ENCODE measurements around the gene OR51F1.

Gene OR51F1

GRCh38 chr11:4769838-4770237, at the start of gene OR51F1:
Gene OR51F1 (minus strand): TSS chr11:4769938. CDS start chr11:4769938, 0 bp downstream.
- Histone ChIP-seq H3K9ac (ENCODE audit: low read depth, low read length, poor library complexity, severe bottlenecking) (no peak within 1 kb of the TSS), H3F3A (ENCODE audit: low read depth) (no peaks in the 10 kb centered on the region)
- no peak for TF ChIP-seq EZH2phosphoT487 (IDR thresholded peaks at IDR 0.05; ENCODE audit: borderline replicate concordance)
- TF ChIP-seq CTCF (conservative IDR thresholded peaks at IDR 0.05; ENCODE audit: low read length), result no peak

GRCh38 chr11:4809246-4809645, 39.5 kb upstream of the OR51F1 start:
- H3K9me2 ChIP-seq (replicated peaks; ENCODE audit: low read depth, low read length), result no peaks in the 10 kb centered on the region
- no peak overlapping the region for H3K4me3 ChIP-seq (ENCODE audit: low read length, poor library complexity, severe bottlenecking)
- no peaks in the 10 kb centered on the region for H3K79me2 ChIP-seq (ENCODE audit: insufficient read depth, low read length)
- no peaks in the 10 kb centered on the region for H3K9me3 ChIP-seq (ENCODE audit: insufficient read depth, low read depth, low read length)
- H3K4me1 ChIP-seq (ENCODE audit: insufficient read depth, low read length, poor library complexity, severe bottlenecking), result no peaks in the 10 kb centered on the region
- H3K36me3 ChIP-seq (ENCODE audit: insufficient read depth, low read length), result no peaks in the 10 kb centered on the region
- H3K4me2 ChIP-seq (ENCODE audit: low read depth, low read length, poor library complexity, severe bottlenecking), result no peak overlapping the region
- TF ChIP-seq EZH2phosphoT487 (IDR thresholded peaks at IDR 0.05; ENCODE audit: borderline replicate concordance) (no peak), CTCF (conservative IDR thresholded peaks at IDR 0.05; ENCODE audit: low read length) (no peak)
- no peak overlapping the region for H3K9ac ChIP-seq (ENCODE audit: low read depth, low read length, poor library complexity, severe bottlenecking)
- H2AFZ ChIP-seq (ENCODE audit: low read length), result no peak overlapping the region
- H3F3A ChIP-seq (ENCODE audit: low read depth), result no peaks in the 10 kb centered on the region
- H3K27me3 ChIP-seq (ENCODE audit: insufficient read depth, low read length, poor library complexity, severe bottlenecking), result no peaks in the 10 kb centered on the region
- no peaks in the 10 kb centered on the region for H4K20me1 ChIP-seq (ENCODE audit: insufficient read depth, low read length, poor library complexity, severe bottlenecking)

More at GRCh38 chr11:4769838-4770237, at the start of gene OR51F1:
- no peaks in the 10 kb centered on the region for H3K9me2 ChIP-seq (replicated peaks; ENCODE audit: low read depth, low read length)
- H2AFZ ChIP-seq (ENCODE audit: low read length), result no peak within 1 kb of the TSS
- H3K79me2 ChIP-seq (ENCODE audit: insufficient read depth, low read length), result no peaks in the 10 kb centered on the region
- no peaks in the 10 kb centered on the region for H3K4me1 ChIP-seq (ENCODE audit: insufficient read depth, low read length, poor library complexity, severe bottlenecking)
- no peaks in the 10 kb centered on the region for H3K27me3 ChIP-seq (ENCODE audit: insufficient read depth, low read length, poor library complexity, severe bottlenecking)
- no peaks in the 10 kb centered on the region for H3K9me3 ChIP-seq (ENCODE audit: insufficient read depth, low read depth, low read length)
- H3K4me3 ChIP-seq (ENCODE audit: low read length, poor library complexity, severe bottlenecking), result no peak within 1 kb of the TSS
- H3K4me2 ChIP-seq (ENCODE audit: low read depth, low read length, poor library complexity, severe bottlenecking), result no peak within 1 kb of the TSS
- no peaks in the 10 kb centered on the region for H3K36me3 ChIP-seq (ENCODE audit: insufficient read depth, low read length)
- no peaks in the 10 kb centered on the region for H4K20me1 ChIP-seq (ENCODE audit: insufficient read depth, low read length, poor library complexity, severe bottlenecking)

GRCh38 chr11:4808476-4808875, 38.7 kb upstream of the OR51F1 start:
- H3F3A ChIP-seq (ENCODE audit: low read depth), result no peaks in the 10 kb centered on the region
- H3K9me3 ChIP-seq (ENCODE audit: insufficient read depth, low read depth, low read length), result no peaks in the 10 kb centered on the region
- no peak overlapping the region for H3K4me2 ChIP-seq (ENCODE audit: low read depth, low read length, poor library complexity, severe bottlenecking)
- H3K79me2 ChIP-seq (ENCODE audit: insufficient read depth, low read length), result no peaks in the 10 kb centered on the region
- H3K9ac ChIP-seq (ENCODE audit: low read depth, low read length, poor library complexity, severe bottlenecking), result no peak overlapping the region
- no peaks in the 10 kb centered on the region for H3K4me1 ChIP-seq (ENCODE audit: insufficient read depth, low read length, poor library complexity, severe bottlenecking)
- H3K4me3 ChIP-seq (ENCODE audit: low read length, poor library complexity, severe bottlenecking), result no peak overlapping the region
- H3K36me3 ChIP-seq (ENCODE audit: insufficient read depth, low read length), result no peaks in the 10 kb centered on the region
- no peaks in the 10 kb centered on the region for H3K27me3 ChIP-seq (ENCODE audit: insufficient read depth, low read length, poor library complexity, severe bottlenecking)
- no peak overlapping the region for H2AFZ ChIP-seq (ENCODE audit: low read length)
- H4K20me1 ChIP-seq (ENCODE audit: insufficient read depth, low read length, poor library complexity, severe bottlenecking), result no peaks in the 10 kb centered on the region
- TF ChIP-seq EZH2phosphoT487 (IDR thresholded peaks at IDR 0.05; ENCODE audit: borderline replicate concordance) (no peak), CTCF (conservative IDR thresholded peaks at IDR 0.05; ENCODE audit: low read length) (no peak)
- no peaks in the 10 kb centered on the region for H3K9me2 ChIP-seq (replicated peaks; ENCODE audit: low read depth, low read length)

Data from Loucy (cell line).